HEK293 (cell line): Measurements from ENCODE around the gene EML4.

Source experiments
- CTCF ChIA-PET: fragments of 350-600 bp; formaldehyde crosslinking; extraction: SDS; loops from one replicate; lab custom pipeline; 2021; ENCODE audit warnings: antibody characterized with exemption; lab: Yijun Ruan, JAX
- POLR2A ChIA-PET: fragments of 300-600 bp; formaldehyde crosslinking; extraction: SDS; loops from one replicate; lab custom pipeline; 2020; ENCODE audit warnings: antibody characterized with exemption, inconsistent platforms; lab: Yijun Ruan, JAX
- H3K27ac ChIP-seq: fragments of 200-500 bp; sonication (Bioruptor generic); 2 replicates; pipeline ENCODE4 v1.5.1; 2014; ENCODE audit warnings: low read depth, low read length, control low read depth, inconsistent platforms; ENCODE audit errors: extremely low read depth
- H3K36me3 ChIP-seq, 2 experiments: fragments of 200-500 bp in 1 of 2; sonication (Bioruptor generic) in 1 of 2; 1 replicate in 1 of 2; 2 replicates in 1 of 2; pipeline ENCODE4 v1.5.1; 2014 to 2017; ENCODE audit warnings: inconsistent platforms in 2 of 2, low read length in 2 of 2; ENCODE audit not compliant: control insufficient read depth in 2 of 2, insufficient read depth in 1 of 2
- H3K4me1 ChIP-seq: fragments of 200-500 bp; sonication (Bioruptor generic); 2 replicates; pipeline ENCODE4 v1.5.1; 2014; ENCODE audit warnings: mild to moderate bottlenecking, low read length, inconsistent platforms; ENCODE audit not compliant: control insufficient read depth, insufficient read depth
- H3K4me3 ChIP-seq: 2 replicates; pipeline ENCODE4 v1.5.1; 2011; ENCODE audit warnings: low read depth, mild to moderate bottlenecking, control low read depth, low read length, moderate library complexity
- H3K9me3 ChIP-seq: fragments of 200-500 bp; sonication (Bioruptor generic); 2 replicates; pipeline ENCODE4 v1.5.1; 2014; ENCODE audit warnings: low read depth, low read length, inconsistent platforms; ENCODE audit not compliant: control insufficient read depth, insufficient read depth
- GFI1B ChIP-seq: fragments of 450-650 bp; formaldehyde crosslinking; IDR thresholded peaks from 2 replicates; pipeline ENCODE4 v1.5.1; 2016; ENCODE audit warnings: missing biosample characterization, missing genetic modification characterization
- HOXD13 ChIP-seq: sonication (generic); formaldehyde crosslinking; IDR thresholded peaks from 2 replicates; pipeline ENCODE4 v1.8.0; 2022; ENCODE audit warnings: missing genetic modification reagents, borderline replicate concordance
- KLF10 ChIP-seq: fragments of 450-650 bp; IDR thresholded peaks from 2 replicates; pipeline ENCODE4 v1.5.1; 2018; ENCODE audit warnings: missing biosample characterization, mild to moderate bottlenecking, missing genetic modification characterization
- ZBTB11 ChIP-seq: fragments of 450-650 bp; formaldehyde crosslinking; conservative IDR thresholded peaks from 2 replicates; pipeline ENCODE4 v1.5.1; 2016; ENCODE audit warnings: low read depth, missing biosample characterization, missing genetic modification characterization
- ZBTB44 ChIP-seq: fragments of 450-650 bp; IDR thresholded peaks from 2 replicates; pipeline ENCODE4 v1.5.1; 2018; ENCODE audit warnings: missing biosample characterization, mild to moderate bottlenecking, missing genetic modification characterization
- ZNF114 ChIP-seq: fragments of 450-650 bp; formaldehyde crosslinking; IDR thresholded peaks from 2 replicates; pipeline ENCODE4 v1.5.0; 2017; ENCODE audit warnings: missing biosample characterization, missing genetic modification characterization
- ZNF140 ChIP-seq: fragments of 450-650 bp; formaldehyde crosslinking; IDR thresholded peaks from 2 replicates; pipeline ENCODE4 v1.5.1; 2016; ENCODE audit warnings: missing biosample characterization, missing genetic modification characterization
- ZNF24 ChIP-seq: fragments of 450-650 bp; formaldehyde crosslinking; IDR thresholded peaks from 2 replicates; pipeline ENCODE4 v1.5.1; 2016; ENCODE audit warnings: missing biosample characterization, missing genetic modification characterization
- ZNF266 ChIP-seq: fragments of 450-650 bp; formaldehyde crosslinking; IDR thresholded peaks from 2 replicates; pipeline ENCODE4 v1.5.1; 2016; ENCODE audit warnings: missing biosample characterization, missing genetic modification characterization, low read depth
- ZNF341 ChIP-seq: fragments of 450-650 bp; formaldehyde crosslinking; IDR thresholded peaks from 2 replicates; pipeline ENCODE4; 2016; ENCODE audit warnings: low read depth, missing biosample characterization, missing genetic modification characterization
- ZNF366 ChIP-seq: fragments of 450-650 bp; formaldehyde crosslinking; conservative IDR thresholded peaks from 2 replicates; pipeline ENCODE4 v1.5.1; 2016; ENCODE audit warnings: missing biosample characterization, missing genetic modification characterization
- ZNF394 ChIP-seq: fragments of 450-650 bp; formaldehyde crosslinking; IDR thresholded peaks from 2 replicates; pipeline ENCODE4 v1.5.1; 2016; ENCODE audit warnings: missing biosample characterization, missing genetic modification characterization, mild to moderate bottlenecking, moderate library complexity, borderline replicate concordance
- ZNF549 ChIP-seq: fragments of 450-650 bp; IDR thresholded peaks from 2 replicates; pipeline ENCODE4 v1.5.1; 2018; ENCODE audit warnings: missing biosample characterization, missing genetic modification characterization, mild to moderate bottlenecking, inconsistent platforms, moderate library complexity
- ZNF558 ChIP-seq: fragments of 450-650 bp; formaldehyde crosslinking; IDR thresholded peaks from 2 replicates; pipeline ENCODE4 v1.5.1; 2016; ENCODE audit warnings: missing biosample characterization, missing genetic modification characterization
- ZNF629 ChIP-seq: fragments of 450-650 bp; formaldehyde crosslinking; IDR thresholded peaks from 2 replicates; pipeline ENCODE4 v1.5.1; 2017; ENCODE audit warnings: missing biosample characterization, missing genetic modification characterization
- ZNF664 ChIP-seq: fragments of 450-650 bp; formaldehyde crosslinking; IDR thresholded peaks from 2 replicates; pipeline ENCODE4 v1.5.1; 2016; ENCODE audit warnings: missing biosample characterization, missing genetic modification characterization
- ZNF768 ChIP-seq: fragments of 450-650 bp; formaldehyde crosslinking; IDR thresholded peaks from 2 replicates; pipeline ENCODE4 v1.5.1; 2018; ENCODE audit warnings: missing biosample characterization, mild to moderate bottlenecking, missing genetic modification characterization
- ZSCAN23 ChIP-seq: fragments of 450-650 bp; formaldehyde crosslinking; IDR thresholded peaks from 2 replicates; pipeline ENCODE4 v1.5.1; 2016; ENCODE audit warnings: missing biosample characterization, missing genetic modification characterization
- ZSCAN30 ChIP-seq: fragments of 450-650 bp; IDR thresholded peaks from 2 replicates; pipeline ENCODE4 v1.5.1; 2018; ENCODE audit warnings: missing biosample characterization, mild to moderate bottlenecking, missing genetic modification characterization, moderate library complexity
- ZXDB ChIP-seq: fragments of 450-650 bp; formaldehyde crosslinking; IDR thresholded peaks from 2 replicates; pipeline ENCODE4 v1.5.1; 2016; ENCODE audit warnings: missing biosample characterization, missing genetic modification characterization
- TF ChIP-seq, protein P1 (sequence below): fragments of 450-650 bp; formaldehyde crosslinking; IDR thresholded peaks from 2 replicates; pipeline ENCODE4 v1.5.1; 2016; ENCODE audit warnings: missing biosample characterization, missing genetic modification characterization
- TF ChIP-seq, protein P2 (sequence below): fragments of 450-650 bp; formaldehyde crosslinking; IDR thresholded peaks from 2 replicates; pipeline ENCODE4 v1.5.1; 2016; ENCODE audit warnings: missing biosample characterization, missing genetic modification characterization, low read depth

EML4 gene

DNA sequence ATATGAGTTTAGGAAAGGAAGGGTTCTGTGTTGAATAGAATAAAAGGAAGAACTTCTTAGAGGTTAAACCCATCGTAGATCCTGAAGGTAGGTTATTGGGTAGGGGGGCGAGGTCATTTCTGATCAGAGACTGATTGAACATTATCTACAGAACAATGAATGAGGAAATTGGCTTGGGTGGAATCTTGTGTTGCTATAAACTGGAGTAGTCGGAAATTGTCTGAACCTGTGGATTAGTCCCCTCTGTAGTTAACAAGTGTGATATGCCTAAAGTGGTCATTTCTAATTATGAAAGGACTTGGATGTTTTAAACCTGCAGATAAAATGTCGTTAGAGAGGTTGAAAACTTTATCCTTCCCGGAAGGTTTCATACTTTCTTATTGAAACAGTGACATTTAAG is 42.1 kb downstream of the EML4 start:
- no peak for TF ChIP-seq ZNF114 (tag by site-specific recombination)
- TF ChIP-seq HOXD13: no peak
- TF ChIP-seq ZBTB11 (tag by site-specific recombination): no peak
- TF ChIP-seq ZNF140 (tag by site-specific recombination): no peak
- TF ChIP-seq ZSCAN23 (tag by site-specific recombination): no peak
- TF ChIP-seq ZNF341 (tag by site-specific recombination): no peak
- no peak for TF ChIP-seq ZNF24 (tag by site-specific recombination)
- TF ChIP-seq ZNF768 (tag by site-specific recombination): no peak
- TF ChIP-seq, protein P1, sequence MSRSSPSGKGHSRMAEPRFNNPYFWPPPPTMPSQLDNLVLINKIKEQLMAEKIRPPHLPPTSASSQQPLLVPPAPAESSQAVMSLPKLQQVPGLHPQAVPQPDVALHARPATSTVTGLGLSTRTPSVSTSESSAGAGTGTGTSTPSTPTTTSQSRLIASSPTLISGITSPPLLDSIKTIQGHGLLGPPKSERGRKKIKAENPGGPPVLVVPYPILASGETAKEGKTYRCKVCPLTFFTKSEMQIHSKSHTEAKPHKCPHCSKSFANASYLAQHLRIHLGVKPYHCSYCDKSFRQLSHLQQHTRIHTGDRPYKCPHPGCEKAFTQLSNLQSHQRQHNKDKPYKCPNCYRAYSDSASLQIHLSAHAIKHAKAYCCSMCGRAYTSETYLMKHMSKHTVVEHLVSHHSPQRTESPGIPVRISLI (tag by site-specific recombination): no peak
- TF ChIP-seq GFI1B: no peak
- TF ChIP-seq ZNF629: no peak
- no peak for TF ChIP-seq ZNF558 (tag by site-specific recombination)
- TF ChIP-seq ZNF394 (tag by site-specific recombination): no peak
- no peak for TF ChIP-seq ZNF366
- no peak for TF ChIP-seq KLF10 (tag by site-specific recombination)
- no peak for TF ChIP-seq ZNF664 (tag by site-specific recombination)
- TF ChIP-seq, protein P2, sequence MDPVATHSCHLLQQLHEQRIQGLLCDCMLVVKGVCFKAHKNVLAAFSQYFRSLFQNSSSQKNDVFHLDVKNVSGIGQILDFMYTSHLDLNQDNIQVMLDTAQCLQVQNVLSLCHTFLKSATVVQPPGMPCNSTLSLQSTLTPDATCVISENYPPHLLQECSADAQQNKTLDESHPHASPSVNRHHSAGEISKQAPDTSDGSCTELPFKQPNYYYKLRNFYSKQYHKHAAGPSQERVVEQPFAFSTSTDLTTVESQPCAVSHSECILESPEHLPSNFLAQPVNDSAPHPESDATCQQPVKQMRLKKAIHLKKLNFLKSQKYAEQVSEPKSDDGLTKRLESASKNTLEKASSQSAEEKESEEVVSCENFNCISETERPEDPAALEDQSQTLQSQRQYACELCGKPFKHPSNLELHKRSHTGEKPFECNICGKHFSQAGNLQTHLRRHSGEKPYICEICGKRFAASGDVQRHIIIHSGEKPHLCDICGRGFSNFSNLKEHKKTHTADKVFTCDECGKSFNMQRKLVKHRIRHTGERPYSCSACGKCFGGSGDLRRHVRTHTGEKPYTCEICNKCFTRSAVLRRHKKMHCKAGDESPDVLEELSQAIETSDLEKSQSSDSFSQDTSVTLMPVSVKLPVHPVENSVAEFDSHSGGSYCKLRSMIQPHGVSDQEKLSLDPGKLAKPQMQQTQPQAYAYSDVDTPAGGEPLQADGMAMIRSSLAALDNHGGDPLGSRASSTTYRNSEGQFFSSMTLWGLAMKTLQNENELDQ: no peak
- TF ChIP-seq ZXDB (tag by site-specific recombination): no peak
- 0 out of 2 replicates have a peak, but pooled peaks cover 3% of the 10 kb centered on the region for H3K4me1 ChIP-seq
- no peak overlapping the region for H3K4me3 ChIP-seq
- CTCF ChIA-PET: interaction anchor here (1.1 kb wide), 1 partner anchor 18 kb away, joined by 3 read pairs; no protein-coding TSS in a partner anchor
- no peaks in the 10 kb centered on the region for H3K36me3 ChIP-seq
- no peaks in the 10 kb centered on the region for H3K9me3 ChIP-seq
- POLR2A ChIA-PET: no interaction called here
- no peak overlapping the region for H3K27ac ChIP-seq

- POLR2A ChIA-PET: interaction anchor here (1.0 kb wide), 1 partner anchor 13 kb away, joined by 3 read pairs; no protein-coding TSS in a partner anchor
- TF ChIP-seq ZNF549 (tag by site-specific recombination): no peak
- no peak for TF ChIP-seq ZSCAN30 (tag by site-specific recombination)
- no peak for TF ChIP-seq ZBTB44 (tag by site-specific recombination)
- no peak for TF ChIP-seq ZNF266 (tag by site-specific recombination)
Observed at GRCh38 chr2:42214669-42215068, 45.5 kb downstream of the EML4 start.

More at GRCh38 chr2:42214669-42215068, 45.5 kb downstream of the EML4 start:
- no peak overlapping the region for H3K27ac ChIP-seq
- no peak overlapping the region for H3K4me3 ChIP-seq
- CTCF ChIA-PET: interaction anchor here (1.2 to 2.7 kb wide), 3 partner anchors 23 to 119 kb away, joined by 4 to 8 read pairs (median 6); no protein-coding TSS in a partner anchor
- peaks cover 11% of the 10 kb centered on the region; the same call in 1 of the 2 replicates for H3K4me1 ChIP-seq
- no peaks in the 10 kb centered on the region for H3K36me3 ChIP-seq
- H3K9me3 ChIP-seq: no peaks in the 10 kb centered on the region
